Adipose tissue (tissue), 3 donors: ENCODE data around the gene ZFYVE1. TPM values are rescaled to one million over a fixed set of nuclear protein-coding genes. Genes with fewer than 3 reads are reported as not detected.
"Not testable (repeated sequence)": the region's sequence is repeated elsewhere in the genome, so short reads cannot be mapped to it uniquely, and the experiment has no call there.

Experiments used
- H3K27ac ChIP-seq: one replicate; pipeline ENCODE4 v1.5.1; 2013; ENCODE audit warnings: low read depth, low read length
- WGBS, 3 donors: extraction: QIAGEN DNeasy Blood & Tissue Kit; methylation state at CpG; one replicate each; pipeline ENCODE4 v1.1.7; 2013; 5-methylcytosine and 5-hydroxymethylcytosine counted together
- polyA plus RNA-seq, 3 donors: library from polyadenylated mRNA; stranded (reverse); fragments of 200-250 nt; gene quantifications; one replicate each; pipeline ENCODE4 v1.2.3, GENCODE V29; 2013
- donor health status: healthy with polysubstance abuse.
- donor health status: Bipolar disorder and iron deficiency.
- donor health status: healthy.

Gene ZFYVE1
- polyA plus RNA-seq, 3 donors: 4.9 to 7.5 (median 6.7) TPM

DNA sequence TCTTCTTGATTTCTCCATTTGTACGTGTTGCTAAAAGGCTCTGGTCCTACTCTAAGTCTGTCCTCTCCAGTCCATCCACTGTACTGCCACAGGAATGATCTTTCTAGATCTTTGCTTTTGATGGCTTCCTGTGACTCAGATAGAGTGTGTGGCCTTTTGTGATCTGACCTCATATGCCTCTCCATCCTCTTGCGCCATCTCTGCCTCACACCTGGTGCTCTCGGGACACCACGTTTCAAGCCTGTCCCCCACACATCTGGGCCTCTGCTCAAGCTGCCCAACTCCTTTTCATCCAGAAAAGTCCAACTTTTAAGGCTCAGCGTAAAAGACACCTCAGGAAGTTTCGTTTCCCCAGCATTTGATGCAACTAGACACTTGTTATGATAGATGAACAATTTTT is 61.7 kb downstream of the ZFYVE1 start:
- 75 to 85% (median 83%) methylated on average over 6 of the region's 6 CpGs for WGBS, 3 donors
- no peak overlapping the region for H3K27ac ChIP-seq

DNA sequence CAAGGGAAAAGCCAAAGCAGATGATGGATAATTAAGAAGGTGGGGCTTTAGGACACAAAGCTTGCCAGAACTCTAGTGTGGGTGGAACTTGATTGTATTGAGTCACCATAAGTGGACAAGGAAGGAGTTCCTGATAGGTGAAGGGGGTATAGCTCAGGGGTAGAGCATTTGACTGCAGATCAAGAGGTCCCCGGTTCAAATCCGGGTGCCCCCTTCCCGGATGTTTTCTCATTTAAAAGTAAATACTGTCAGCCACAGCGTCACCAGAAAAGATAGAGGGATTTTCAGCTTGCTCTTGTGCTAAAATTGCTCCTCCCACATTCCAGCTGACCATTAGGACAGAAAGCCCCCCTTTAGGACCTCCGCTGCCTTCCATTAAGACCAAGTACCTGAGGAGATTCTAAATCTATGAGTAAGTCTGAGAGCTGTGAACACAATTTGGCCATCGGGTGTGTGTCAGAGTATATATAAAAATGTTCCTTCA is 64.0 kb downstream of the ZFYVE1 start:
- WGBS, 3 donors: 50 to 52% (median 51%) methylated on average over 6 of the region's 6 CpGs
- H3K27ac ChIP-seq: no peak overlapping the region

DNA sequence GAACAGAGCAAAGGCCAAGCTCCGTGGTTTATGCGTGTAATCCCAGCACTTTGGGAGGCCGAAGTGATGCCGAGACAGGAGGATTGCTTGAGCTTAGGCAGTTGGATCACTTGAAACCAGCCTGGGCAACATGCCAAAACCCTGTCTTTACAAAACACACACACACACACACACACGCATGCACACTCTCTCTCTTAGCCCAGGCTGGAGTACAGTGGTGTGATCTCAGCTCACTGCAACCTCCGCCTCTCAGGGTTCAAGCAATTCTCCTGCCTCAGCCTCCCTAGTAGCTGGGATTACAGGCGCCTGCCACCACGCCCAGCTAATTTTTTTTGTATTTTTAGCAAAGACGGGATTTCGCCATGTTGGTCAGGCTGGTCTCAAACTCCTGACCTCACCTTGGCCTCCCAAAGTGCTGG is 64.6 kb downstream of the ZFYVE1 start:
- WGBS, 3 donors: 67 to 75% (median 72%) methylated on average over 10 of the region's 10 CpGs
- not testable (repeated sequence) for H3K27ac ChIP-seq

DNA sequence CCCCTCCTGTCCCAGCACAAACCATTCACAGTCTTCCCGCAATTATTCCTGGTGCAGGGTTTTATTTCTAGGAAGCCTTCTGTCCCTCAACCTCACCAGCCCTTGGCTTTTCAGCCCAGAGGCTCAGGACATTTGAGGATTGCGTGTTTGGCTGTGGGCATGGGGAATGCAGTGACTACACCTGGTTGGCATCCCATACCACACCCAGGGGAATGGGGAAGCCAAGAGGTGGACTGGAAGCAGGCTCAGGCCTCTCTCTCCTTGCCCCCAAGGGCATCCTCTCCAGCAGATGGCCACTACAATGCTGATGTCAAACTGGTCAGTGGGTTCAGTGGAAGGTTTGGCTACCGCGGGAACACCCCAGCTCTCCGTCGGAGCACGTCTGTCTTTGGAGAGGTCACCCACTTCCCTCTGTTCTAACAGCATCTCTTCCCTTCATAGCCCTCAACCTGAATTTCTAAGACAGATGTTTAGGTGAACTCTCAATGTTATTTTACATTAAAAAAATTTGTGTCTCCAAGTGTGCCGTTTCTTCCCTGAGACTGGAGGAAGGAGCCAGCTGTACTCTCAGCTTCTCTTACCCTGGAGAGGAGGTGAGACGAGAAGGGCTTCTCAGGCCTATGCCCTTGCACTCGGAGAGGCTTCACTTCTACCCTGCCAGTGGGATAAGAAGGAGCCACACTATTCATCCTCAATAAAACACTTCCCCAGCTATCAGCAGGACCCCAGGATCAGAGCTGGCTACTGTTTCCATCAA is 65.1 kb downstream of the ZFYVE1 start:
- H3K27ac ChIP-seq: no peak overlapping the region
- WGBS, 3 donors: 81 to 89% (median 88%) methylated on average over 10 of the region's 10 CpGs

DNA sequence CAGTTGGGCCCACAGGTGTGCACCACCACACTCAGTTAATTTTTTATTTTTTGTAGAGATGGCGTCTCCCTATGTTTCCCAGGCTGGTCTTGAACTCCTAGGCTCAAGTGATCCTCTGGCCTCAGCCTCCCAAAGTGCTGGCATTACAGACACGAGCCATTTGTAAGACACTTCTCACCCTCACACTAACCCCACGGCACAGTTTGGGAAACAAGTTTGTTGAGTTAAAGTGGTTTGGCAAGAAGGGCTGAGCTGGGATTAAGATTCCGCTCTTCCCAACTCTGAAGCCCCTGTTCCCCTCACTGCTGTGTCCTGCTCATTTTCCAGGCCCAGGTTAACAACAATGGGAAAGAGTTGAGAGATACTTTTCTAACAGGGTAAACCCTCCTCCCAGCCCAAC is 65.9 kb downstream of the ZFYVE1 start:
- 93 to 97% (median 95%) methylated on average over 4 of the region's 4 CpGs for WGBS, 3 donors

DNA sequence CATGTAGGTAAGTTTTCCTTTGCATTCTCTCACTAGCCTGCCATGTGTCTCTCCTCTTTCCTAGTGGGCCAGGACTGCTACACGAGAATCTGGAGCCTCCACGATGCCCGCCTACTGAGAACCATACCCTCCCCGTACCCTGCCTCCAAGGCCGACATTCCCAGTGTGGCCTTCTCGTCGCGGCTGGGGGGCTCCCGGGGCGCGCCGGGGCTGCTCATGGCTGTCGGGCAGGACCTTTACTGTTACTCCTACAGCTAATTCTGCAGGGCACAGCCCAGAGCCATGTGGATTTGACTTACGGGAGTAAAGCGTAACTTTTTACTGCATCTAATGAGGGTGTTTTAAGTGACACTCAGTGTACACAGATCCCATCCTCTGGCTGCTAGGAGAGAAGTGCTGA is 68.4 kb downstream of the ZFYVE1 start:
- WGBS, 3 donors: 96 to 97% (median 97%) methylated on average over 15 of the region's 15 CpGs
- H3K27ac ChIP-seq: no peak overlapping the region

More for the DNA sequence above, 65.9 kb downstream of the ZFYVE1 start:
- not testable (repeated sequence) for H3K27ac ChIP-seq

DNA sequence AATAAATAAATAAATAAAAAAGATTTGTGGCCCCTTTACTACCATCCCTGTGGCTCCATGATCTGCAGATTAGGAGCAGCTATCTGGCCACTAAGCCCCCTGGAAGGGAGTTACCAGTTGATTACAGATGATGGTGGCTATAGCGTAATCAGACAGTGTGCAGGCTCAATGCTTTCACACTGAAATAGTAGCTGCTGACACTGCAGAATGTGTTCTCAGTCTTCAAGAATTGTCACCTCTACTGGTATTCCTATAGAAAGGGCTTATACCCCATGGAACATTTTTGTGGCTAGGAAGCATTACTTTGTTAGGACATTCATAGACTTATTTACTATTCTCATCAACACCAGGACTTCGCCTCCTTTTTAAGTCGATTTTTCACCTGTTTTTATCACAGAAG is 69.7 kb downstream of the ZFYVE1 start:
- H3K27ac ChIP-seq: no peak overlapping the region
- 86 to 97% (median 91%) methylated on average over 3 of the region's 3 CpGs for WGBS, 3 donors

DNA sequence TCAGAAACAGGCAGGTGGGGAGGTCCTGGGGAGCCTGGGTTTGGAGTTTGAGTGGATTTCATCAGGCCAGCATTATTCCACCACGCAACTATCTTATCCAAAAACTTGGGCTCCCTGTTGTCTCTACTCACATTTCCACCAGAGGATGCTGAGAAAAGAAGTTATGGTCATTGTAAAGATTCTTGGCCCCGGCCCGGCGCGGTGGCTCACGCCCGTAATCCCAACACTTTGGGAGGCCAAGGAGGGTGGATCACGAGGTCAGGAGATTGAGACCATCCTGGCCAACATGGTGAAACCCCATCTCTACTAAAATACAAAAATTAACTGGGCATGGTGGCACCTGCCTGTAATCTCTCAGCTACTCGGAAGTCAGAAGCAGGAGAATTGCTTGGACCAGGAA is 70.2 kb downstream of the ZFYVE1 start:
- WGBS, 3 donors: 90 to 96% (median 95%) methylated on average over 9 of the region's 9 CpGs
- not testable (repeated sequence) for H3K27ac ChIP-seq

DNA sequence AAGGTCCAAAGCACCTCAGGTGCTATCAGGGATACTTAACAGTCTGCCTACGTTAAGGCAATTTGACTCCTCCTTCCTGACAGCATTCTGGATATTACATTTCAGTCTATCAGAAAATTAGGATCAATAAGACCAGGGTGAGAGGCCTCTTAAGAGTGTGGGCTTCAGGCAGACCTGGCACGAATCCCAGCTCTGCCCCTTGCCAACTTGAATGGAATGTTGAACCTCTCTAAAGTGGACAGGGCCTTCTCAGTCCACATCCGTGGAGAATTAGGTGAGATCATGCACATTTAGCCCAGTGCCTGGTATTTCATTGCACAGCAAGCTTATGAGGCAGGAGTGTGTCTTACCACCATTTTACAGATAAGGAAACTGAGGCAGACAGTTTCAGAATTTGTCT is 74.7 kb downstream of the ZFYVE1 start:
- 70 to 79% (median 76%) methylated on average over 3 of the region's 3 CpGs for WGBS, 3 donors

DNA sequence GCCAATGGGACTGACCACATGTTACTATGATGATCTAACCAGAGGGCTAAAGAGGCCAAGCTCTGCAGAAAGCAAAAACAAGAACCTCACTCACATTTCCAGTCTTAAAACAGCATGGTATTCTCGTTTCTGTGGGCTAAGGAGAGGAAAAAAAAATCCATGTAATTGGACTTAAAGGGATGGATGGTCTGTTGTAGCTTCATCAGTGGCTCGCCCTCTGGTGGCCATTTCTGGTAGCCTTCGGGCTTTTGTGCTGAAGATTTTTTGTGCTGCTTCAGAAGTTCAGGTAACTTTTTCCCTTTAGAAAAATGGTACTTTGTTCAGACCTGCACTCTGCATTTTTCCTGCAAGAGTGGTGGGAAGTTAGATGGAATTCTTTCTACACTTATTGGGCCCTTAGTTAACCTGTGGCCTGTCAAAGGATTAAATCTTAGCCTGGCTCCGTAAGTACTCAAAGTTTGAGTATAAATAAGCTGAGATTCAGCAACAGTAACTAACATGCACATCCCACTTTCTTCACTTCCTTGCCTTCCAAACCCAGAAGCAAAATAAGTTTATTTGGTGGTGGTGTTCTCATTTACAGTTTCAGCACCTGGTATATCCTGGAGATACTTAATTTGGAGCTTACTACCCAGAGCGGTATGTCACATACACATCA is 78.3 kb downstream of the ZFYVE1 start:
- no peak overlapping the region for H3K27ac ChIP-seq
- WGBS, 3 donors: 40 to 43% (median 41%) methylated on average over 5 of the region's 5 CpGs

More for the DNA sequence above, 74.7 kb downstream of the ZFYVE1 start:
- no peak overlapping the region for H3K27ac ChIP-seq

DNA sequence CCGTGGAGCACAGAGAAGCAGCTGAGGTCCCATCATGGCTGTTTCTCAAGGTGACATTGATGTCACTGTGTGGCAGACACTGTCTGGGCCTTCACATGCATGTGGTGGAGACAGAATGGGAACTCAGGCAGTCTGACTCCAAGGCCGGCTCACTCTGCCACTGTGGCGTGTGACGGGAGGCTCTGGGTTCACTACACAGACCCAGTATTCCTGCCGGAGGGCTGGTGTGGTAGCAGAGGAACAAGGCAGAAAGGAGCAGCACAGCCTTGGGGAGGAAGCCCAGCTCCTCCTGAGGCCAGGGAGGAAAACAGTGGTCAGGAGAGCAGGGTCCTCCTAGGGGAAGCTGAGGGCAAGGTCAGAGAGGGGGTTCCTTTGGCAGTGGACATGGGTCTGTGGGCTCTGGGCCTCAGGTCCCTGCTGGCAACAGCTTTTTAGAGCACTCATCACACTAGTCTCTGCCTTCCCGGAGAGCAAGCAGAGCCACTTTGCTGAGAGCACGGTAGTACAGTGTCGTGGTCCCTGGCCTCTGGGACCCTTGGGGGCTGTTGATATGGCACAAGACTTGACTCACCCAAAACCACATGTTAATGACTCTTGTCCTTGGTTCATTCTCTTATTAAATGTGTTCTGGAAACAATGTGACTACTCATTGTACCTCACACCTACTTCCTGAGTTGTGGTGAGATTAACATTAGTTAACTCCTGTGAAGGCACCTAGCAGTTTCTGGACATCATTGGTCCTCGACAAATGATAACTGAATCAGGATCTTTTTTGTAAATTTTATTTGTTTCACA is 79.3 kb downstream of the ZFYVE1 start:
- no peak overlapping the region for H3K27ac ChIP-seq
- WGBS, 3 donors: 90 to 96% (median 91%) methylated on average over 9 of the region's 9 CpGs

DNA sequence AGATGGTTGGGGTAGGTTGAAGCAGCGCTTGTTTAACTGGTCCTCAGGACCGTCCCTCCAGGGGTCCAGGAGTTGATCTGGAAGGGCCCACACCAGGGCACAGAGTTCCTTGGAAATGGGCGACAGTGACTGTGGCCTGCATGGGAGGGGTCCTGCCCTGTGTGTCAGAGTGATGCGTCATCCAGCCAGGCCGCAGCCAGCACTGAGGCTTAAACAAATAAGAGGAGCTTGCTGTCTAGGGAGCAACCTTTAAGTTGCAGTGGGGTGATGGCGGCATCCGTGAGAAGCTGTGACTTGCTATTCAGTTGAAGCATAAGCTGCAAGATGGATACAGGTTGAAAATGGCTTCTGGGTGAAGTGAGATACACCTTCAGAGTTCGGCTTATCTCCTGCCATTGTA is 80.4 kb downstream of the ZFYVE1 start:
- 92 to 94% (median 94%) methylated on average over 8 of the region's 8 CpGs for WGBS, 3 donors
- no peak overlapping the region for H3K27ac ChIP-seq

DNA sequence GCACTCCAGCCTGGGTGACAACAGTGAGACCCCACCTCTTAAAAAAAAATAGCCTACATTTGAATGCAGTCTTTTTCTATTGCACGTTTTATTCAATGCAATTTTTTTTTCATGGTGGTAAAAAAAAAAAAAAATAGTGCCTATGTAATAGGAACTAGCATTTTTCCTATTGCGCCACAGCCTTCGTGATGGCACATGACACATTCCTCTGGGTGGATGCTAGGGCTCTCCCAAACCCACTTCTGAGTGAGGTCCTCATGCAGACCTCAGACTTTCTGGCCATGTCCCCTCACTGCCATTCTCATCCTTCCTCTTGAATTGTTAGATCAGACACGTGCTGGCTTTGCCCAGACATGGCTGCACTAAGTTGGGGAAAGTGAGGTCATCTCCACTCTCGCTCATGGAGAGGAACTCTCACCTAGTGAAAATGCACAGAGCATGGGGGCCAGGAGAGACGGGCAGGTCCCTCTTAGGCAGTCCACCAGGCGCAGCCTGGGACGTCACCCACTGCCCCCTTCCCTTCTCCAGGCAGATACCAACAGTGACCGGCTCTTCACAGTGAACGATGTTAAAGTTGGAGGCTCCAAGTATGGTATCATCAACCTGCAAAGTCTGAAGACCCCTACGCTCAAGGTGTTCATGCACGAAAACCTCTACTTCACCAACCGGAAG is 81.4 kb downstream of the ZFYVE1 start:
- WGBS, 3 donors: 88 to 92% (median 91%) methylated on average over 13 of the region's 13 CpGs
- no peak overlapping the region for H3K27ac ChIP-seq

DNA sequence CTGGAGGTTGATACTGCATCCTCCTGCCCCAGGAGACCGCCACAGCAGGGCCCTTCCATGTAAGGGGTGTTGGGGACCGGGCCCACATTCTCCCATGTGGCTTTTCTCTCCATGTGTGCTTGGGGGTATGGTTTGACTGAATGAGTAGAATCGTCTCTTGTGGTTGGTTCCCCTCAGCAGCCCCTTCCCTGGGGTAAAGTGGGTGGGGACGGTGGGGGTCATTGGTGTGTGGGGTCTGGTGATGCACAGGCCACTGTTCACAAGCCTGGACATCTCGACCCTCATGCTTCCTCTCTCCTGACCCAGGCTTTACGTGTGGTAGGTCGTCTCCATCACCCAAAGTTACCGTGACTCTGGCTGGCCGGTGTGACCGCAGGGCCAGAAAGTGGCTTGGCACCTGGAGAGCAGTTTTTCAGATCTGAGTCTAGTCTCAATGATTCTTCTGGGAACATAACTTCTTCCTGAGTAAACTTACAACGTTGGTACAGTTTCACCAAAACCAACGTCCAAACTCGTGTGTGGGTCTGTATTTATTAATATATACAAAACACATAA is 83.0 kb downstream of the ZFYVE1 start:
- H3K27ac ChIP-seq: no peak overlapping the region
- 88 to 92% (median 92%) methylated on average over 13 of the region's 13 CpGs for WGBS, 3 donors

DNA sequence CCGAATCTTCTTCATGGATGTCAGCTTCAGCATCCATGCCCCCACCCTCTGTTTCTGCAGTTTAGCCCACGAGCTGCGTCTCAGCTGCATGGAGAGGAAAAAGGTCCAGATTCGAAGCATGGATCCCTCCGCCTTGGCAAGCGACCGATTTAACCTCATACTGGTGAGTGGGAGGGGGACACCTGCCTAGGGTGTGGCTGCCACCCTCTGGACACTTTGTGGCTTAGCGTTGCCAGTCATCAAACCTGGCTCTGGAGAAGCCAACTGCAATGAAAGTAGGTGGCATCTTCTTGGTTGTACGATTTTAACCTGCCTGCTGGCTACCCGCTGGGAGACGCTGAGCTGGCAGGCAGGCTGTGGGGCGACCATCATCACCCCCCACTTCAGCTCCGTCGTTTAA is 84.0 kb downstream of the ZFYVE1 start:
- WGBS, 3 donors: 90 to 93% (median 92%) methylated on average over 14 of the region's 14 CpGs
- no peak overlapping the region for H3K27ac ChIP-seq

DNA sequence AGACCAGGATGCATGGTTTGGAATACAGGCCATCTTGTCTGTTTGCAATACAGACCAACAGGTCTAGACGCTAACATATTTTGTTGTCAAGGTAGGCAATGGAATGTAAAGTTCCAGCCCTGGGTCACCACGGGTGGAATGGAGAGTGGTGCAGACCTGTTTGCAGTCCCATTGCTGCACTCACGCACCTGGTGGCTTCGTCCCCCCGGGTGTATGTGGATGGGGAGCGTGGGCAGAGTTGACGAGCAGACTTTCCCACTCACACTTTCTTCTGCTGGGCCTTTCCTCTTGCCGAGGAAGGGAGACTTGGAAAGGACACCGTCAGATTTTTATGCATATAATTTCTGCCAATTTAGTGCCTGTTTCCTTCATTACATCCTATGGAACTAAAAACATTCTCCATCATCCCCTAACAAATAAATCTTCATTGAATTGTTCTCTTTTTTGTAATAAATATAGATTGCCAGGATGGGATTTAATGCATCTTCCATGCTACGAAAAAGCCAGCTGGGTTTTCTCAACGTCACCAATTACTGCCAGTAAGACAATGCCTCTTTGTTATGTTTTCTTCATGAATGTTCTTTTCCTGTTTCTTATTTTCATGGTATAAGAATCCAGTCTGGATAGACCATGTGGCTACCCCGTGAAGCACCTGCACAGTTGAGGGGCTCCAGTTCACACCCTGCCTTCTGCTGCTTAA is 85.5 kb downstream of the ZFYVE1 start:
- 82 to 85% (median 84%) methylated on average over 12 of the region's 12 CpGs for WGBS, 3 donors
- H3K27ac ChIP-seq: no peak overlapping the region

DNA sequence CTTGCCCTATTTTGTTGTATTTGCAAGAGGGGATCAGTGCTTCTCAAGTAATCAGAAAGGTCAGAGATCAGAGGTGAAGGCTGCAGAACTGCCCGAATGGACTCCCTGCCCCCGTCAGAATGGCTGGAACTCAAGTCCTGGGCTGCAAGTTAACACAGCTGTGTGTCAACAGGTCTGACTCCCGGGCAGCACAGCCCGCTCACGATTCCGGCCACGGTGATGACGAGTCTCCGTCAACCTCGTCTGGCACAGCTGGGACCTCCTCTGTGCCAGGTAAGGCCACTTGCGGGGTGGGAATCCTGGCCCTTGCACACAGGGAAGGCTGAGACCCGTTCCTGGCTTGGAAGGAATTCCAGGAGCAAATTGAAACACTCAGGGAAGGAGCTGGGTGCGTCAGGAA is 87.3 kb downstream of the ZFYVE1 start:
- WGBS, 3 donors: 70 to 86% (median 85%) methylated on average over 13 of the region's 13 CpGs

DNA sequence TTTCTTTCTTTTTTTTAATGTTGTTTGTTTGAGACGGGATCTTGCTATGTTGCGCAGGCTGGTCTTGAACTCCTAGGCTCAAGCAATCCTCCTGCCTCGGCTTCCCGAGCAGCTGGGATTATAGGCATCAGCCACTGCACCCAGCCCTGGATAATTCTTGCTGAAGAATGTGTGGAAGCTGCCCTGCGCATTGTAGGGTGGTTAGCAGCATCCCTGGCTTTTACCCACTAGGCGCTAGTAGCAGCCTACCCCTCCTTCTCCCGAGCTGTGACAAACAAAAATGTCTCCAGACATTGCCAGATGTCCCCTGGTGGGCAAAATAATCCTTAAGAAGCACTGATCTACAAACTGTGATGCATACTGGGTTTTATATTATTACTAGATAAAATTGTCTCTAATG is 94.0 kb downstream of the ZFYVE1 start:
- no peak overlapping the region for H3K27ac ChIP-seq
- WGBS, 3 donors: 86 to 97% (median 95%) methylated on average over 7 of the region's 7 CpGs

More for the DNA sequence above, 87.3 kb downstream of the ZFYVE1 start:
- no peak overlapping the region for H3K27ac ChIP-seq
